Medulla oblongata (tissue), 1 donor: ENCODE data around the gene RAB34.
"Not testable (repeated sequence)": the region's sequence is repeated elsewhere in the genome, so short reads cannot be mapped to it uniquely, and the experiment has no call there.

Experiments
- DNase-seq: peaks from one replicate; pipeline ENCODE4 v3.0.0-alpha.2; 2015; ENCODE audit errors: extremely low spot score

RAB34 gene

DNA sequence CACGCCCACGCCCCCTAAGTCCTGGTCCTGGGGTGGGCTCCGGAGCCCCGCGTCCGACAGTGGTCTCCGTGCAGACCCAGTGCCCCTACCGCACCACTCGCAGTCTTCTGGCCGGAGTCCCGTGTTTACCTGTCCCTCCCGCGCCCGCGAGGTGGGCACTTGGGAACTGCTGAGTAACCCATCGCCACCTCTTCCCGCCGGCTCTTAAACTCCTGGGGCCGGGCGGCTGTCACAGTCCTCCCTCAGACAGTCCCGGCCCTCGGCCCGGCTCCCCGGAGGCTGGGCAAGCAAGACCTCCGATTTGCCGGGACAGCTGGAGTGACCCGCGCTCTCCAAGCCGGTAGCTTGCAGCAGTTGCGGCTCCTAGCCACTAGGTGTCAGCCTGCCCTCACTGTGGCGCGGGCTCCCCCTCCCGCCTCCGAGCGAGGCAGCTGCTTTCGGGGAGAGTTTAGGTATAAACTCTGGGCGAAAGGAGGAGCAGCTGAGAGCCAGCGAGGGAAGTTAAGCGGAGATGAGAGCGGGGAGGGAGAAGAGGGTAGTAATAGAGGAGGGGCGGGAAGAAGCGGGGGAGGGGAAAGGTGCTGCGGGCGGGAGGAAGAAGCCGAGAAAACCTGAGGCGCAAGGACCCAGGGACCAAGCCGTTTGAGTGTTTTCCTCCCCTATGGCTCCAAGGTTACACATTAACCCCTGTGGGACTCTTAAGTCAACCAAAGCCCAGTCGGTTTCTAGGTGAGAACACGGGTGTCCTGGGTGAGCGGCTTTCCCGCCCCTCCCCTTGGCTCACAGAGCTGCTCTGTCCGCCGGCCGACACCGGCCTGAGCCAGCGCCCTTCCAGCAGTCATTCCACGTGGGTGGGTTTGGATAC lies 9.2 kb upstream of the RAB34 start:
- peak; percentile 97 for DNase-seq

DNA sequence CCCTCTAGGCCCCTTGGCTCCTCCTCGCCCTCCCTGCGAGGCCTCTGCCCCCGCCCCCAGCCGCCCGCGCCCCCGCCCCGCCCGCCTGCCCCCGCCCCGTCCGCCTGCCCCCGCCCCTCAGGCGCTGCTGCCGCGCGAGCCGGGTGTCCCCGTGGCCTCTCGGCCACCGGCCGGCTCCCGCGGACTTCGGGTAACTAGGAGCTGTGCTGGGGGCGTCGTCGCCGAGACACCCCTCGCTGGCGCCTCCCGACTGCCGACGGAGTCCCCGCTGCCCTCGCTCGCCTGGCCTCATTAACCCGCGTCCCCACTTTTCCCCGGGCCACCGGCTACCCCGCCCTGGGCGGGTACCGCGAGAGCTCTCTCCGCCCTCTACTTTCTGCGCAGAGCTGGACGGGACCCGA lies 8.6 kb upstream of the RAB34 start, which contains the start of gene TLCD1:
TLCD1 (minus strand) TSS at position 8 of the 401 bp plus-strand sequence. CDS start 136 bp downstream, outside the sequence.
- peak; percentile 61 for DNase-seq

DNA sequence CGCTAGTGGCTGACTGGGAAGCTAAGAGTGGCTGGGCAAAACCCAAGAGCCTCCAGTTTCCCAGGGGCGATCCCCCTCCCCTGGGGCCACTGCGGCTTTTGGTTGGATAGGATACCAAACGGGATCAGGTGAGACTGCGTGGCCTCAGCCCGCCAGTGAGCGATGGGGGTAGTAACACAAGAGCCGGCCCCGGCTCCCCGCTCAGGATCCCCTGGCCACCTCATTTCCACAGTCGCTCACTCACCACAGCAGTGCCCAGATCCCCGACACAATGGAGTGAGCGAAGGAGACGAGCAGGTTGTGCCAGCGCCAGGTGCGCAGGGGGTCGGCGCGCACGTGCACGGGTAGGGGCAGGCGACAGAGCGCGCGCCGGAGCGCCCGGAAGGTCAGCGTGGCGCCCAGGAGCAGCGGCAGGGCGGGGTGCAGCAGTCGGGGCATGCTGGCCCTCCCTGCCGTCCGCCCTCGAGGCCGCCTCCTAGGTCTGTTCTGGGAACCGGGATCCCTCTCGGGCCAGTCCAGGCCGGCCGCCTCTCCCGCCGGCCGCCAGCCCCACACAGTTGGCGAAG lies 8.1 kb upstream of the RAB34 start:
- no peak for DNase-seq

DNA sequence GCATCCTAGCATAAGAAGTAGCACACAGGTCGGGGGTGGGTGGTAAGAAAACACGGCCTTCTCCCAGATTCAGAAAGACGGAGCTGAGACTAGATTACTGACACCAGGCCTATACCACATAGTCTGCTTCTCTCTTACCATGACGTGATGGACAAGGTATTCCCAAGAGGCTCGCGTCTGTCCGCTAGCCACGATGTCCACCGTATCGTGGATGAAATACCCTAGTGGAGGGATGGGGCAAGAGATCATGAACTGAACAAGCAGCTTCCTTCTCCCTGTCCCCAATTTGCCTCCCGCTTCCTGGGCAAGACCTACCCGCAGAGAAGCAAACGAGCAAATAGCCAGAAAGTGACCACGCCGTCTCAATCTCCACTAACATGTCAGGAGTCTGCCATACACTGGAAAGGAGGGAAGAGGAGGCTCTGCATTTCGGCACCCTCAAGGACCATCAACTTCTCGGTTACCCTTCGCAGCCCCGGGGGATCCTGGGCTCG lies 7.5 kb upstream of the RAB34 start:
- no peak for DNase-seq

DNA sequence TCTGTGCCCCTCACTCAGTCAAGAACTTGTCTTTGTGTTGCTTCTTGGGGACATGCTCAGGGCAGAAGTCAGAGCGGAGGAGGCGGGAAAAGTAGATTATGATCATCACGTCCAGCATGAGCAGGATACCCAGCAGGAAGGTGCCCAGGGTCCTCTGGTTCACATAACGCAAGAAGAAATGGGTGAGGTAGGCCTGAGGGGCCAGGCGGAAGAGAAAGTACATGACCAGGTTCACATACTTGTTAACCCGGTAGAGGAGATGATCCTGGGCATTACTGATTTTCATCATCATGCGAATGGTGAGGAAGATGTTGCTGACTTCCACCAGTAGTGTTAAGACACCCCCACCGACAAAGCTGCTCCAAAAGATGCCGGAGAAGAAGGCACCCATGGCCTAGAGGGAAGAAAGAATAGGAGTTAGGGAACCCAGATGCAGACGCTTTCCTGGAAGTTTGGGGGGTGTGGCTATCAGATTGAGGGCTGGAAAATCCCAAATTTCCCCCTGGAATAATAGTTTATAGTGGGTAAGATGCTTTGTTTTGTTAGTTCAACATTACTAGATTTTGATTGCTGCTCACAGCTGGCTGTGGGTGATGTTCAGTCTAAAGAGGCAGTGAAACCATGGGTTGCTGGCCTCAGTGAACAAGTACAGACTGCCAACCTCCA lies 7.0 kb upstream of the RAB34 start:
- DNase-seq = no peak

DNA sequence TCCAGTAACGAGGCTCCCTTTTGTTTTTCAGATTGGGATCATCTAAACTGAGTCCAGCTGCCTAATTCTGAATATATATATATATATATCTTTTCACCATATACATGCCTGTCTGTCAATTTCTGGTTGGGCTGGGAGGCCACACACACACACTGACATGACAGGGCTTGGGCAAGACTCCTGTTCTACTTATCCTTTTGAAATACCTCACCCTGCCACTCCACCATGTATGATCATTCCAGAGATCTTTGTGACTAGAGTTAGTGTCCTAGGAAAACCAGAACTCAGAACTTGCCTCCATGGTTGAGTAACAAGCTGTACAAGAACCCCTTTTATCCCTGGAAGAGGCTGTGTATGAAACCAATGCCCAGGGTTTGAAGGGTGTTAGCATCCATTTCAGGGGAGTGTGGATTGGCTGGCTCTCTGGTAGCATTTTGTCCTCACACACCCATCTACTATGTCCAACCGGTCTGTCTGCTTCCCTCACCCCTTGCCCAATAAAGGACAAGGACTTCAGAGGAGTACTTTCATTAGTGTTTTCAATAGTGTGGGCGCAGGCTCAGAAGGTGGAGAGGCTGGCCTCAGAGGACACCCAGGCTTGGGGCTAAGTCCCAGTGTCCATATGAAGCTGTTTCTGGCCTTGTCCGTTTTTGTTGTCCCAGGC lies 6.3 kb upstream of the RAB34 start:
- DNase-seq = not testable (repeated sequence)

DNA sequence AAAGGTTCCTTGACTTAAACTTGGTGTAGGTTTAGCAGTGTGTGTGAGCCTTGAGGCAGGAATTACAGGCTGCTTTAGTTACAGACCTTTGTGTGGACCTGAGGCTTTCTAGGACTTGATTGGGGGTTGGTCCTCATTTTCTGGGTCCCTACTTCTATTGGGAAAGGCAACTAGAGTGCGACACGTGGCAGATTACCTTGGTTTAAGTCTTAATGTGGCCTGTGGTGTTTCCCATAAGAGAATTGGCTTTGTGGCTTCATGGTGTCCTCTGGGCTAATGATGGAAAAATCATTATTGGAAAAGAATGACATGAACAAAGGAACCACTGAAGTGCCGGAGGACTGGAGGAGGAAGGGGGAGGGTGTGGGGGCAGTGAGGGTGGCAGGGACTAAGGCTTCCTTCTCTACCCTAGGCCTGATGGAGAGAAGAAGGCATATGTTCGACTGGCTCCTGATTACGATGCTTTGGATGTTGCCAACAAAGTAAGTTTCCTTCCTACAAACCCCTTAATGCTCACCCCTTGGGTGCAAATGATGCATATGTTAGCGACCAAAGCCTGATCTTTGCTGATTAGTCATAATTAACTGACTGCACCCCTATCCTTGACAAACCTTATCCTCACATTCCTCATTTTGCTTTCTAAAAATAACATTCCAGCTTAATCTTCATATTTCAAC lies 5.6 kb upstream of the RAB34 start:
- no peak for DNase-seq

DNA sequence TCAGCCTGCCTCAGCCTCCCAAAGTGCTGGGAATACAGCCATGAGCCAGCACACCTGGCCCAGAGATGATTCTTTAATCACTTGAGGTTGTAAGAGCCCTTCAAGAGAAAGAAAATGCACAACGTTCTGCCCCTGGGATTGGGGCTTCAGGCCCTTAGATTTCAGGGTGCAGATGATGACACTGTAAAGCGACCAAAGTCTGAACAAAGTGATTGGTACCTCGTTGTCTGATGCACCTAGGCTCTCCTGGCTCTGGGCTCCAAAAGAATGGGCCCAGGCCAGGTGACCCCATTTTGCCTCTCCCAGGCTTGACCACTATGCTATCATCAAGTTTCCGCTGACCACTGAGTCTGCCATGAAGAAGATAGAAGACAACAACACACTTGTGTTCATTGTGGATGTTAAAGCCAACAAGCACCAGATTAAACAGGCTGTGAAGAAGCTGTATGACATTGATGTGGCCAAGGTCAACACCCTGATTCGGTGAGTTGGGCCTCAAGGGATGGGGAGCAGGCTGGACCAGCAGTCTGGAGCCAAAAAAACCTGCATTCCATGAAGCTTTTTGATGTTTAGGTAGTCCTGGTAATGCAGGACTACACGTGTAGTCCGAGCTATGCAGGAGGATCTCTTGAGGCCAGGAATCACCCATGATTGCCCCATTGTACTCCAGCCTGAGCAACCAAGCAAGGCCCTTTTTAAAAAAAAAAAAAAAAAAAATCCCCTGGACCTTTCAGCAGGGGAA lies 4.9 kb upstream of the RAB34 start:
- no peak for DNase-seq

DNA sequence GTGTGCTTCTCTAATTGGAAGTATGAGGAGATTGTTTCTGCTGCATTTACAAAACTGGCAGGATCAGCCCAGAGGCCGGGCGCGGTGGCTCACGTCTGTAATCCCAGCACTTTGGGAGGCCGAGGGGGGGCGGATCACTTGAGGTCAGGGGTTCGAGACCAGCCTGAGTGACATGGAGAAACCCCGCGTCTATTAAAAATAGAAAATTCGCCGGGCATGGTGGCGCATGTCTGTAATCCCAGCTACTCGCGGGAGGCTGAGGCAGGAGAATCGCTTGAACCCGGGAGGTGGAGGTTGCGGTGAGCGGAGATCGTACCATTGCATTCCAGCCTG lies 3.3 kb upstream of the RAB34 start:
- DNase-seq = not testable (repeated sequence)

DNA sequence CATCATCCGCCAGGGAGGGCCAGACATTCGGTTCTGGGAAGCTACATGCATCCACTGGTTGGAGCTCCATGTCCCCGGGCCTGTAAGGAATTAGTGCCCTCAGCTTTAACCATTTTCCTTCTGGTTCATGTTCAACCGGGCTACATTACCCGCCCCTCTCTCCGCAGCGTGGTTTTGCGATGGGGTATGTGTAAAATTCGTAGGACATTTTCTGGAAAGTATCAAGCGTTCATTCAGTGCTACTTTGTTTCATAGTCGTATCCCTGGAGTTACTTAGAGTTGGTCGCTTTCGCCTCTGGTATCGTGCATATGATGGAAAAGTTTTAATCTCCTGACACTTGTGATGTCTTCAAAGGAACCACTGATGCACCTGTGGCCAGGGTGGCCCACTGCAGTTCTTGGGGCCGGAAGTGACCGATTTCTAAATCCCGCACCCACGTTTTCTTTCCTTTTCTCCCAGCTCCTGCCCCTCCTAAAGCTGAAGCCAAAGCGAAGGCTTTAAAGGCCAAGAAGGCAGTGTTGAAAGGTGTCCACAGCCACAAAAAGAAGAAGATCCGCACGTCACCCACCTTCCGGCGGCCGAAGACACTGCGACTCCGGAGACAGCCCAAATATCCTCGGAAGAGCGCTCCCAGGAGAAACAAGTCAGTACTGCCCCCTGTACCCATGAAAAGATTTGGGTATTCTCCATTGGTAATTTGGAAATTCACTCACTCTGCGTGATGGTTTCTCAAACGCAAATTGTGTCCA lies 2.8 kb upstream of the RAB34 start:
- no peak for DNase-seq

DNA sequence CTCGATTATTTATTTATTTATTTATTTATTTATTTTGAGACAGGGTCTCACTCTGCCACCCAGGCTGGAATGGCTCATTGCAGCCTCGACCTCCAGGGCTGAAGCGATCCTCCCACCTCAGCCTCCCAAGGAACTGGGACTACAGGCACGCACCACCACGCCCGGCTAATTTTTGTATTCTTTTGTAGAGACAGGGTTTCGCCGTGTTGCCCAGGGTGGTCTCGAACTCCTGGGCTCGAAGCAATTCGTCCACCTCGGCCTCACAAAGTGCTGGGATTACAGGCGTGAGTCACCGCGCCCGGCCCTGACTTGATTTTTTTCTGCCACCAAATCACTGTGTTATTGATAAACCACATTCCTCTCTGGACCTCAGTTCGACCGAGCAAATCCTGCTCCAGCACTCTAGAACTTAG lies 1.4 kb upstream of the RAB34 start:
- no peak for DNase-seq

DNA sequence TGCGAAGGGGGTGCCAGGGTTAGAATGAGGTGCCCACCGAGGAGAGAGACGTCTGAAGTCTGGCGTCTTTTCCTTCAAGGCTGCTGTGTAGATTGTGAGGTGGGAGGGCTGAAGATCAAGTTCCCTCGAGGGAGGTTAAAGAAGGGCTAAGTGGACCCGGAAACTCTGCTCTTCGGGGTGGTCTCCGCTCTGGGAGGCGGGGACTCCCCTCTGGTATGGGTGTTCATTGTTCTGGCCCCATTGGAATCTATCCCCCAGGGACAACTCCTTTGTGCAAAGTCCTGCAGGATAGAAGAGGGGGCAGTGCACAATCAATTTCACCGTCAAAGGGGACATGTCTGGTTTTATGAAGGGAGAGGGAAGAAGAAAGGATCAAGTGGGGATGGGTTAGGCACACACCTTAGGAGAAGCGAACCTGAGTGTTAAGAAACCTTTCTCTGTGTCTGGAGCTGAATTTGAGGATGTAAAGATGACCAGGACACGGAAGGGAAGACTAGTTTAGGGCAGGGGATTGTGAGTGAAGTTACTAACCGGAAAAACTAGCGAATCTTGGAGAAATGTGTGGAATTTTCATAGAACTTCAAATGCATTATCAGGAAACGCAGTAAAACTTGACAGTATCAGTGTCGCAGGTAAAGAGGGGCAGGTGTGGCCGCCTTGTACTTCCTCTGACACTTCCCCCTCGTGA lies 809 bp upstream of the RAB34 start:
- DNase-seq = no peak

DNA sequence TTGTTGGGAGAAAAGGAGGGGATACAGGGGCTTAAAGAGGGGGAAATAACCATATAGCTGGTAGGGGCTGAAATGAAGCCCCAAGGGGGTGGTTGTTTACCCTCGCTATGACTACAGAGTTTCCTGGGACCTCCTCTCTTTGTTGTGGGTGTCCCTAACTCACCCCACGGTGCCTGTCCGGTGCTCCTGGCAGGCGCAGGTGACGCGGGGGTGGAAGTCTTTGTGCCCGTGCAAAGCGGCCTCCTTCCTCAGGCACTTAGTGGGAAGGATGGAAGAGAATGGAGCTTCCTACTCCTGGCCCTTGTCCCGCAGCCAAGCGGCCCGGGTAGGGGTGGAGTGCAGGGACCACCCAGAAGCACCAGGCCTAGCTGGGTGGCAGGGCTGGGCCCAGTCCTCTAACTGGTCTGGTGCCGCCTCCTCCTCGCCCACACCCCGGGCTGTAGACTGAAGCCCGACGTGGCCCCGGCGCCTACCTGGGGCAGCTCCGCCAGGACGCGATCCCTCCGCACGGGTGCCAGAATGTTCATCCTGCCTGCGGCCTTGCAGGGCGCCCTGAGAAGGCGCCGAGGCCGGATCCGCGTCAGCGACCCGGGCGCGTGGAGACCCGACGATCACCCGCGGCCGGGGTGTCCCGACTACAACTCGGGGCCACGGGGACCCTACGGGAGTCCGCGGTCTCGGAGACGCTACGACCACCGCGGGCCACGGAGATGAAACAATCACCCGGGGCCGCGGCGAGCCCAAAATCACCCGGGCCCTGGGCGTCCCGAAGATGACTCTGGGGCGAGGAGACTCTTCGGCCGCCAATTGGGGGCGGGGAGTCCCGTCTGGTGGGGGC lies 709 bp downstream of the RAB34 start:
- no peak for DNase-seq

DNA sequence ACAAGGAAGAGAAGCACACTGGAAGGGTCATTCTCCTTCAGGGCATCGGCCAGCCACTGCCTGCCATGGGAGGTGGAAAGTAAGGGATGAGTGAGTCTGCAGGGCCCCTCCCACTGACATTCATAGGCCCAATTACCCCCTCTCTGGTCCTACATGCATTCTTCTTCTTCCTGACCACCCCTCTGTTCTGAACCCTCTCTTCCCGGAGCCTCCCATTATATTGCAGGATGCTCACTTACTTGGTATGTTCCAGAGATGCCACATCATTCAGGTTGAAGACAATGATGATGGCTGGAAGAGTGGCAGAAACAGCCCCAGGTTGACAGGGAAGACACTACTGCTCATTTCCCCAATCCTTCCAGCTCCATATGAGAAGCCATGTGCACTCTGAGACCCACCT lies 2.5 kb downstream of the RAB34 start:
- no peak for DNase-seq

DNA sequence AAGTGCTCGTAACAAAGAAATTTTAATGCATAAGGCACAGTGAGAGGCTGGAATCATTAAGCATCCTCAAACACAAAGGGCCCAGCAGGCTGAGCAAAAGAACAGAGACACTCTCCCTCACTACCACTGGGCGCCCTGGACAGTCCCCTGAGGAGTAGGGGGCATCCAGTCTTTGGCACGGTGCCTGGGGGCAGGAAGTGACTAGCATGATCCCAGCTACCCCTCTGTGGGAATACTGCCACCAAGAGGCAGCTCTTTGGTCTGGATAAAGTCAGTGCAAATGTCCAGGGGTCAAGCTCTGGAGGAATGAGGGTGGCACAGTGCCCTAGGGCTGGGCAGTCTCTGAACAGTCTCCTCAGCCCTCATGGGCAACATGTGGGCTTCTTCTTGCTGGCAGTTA lies 3.4 kb downstream of the RAB34 start:
- no peak for DNase-seq

DNA sequence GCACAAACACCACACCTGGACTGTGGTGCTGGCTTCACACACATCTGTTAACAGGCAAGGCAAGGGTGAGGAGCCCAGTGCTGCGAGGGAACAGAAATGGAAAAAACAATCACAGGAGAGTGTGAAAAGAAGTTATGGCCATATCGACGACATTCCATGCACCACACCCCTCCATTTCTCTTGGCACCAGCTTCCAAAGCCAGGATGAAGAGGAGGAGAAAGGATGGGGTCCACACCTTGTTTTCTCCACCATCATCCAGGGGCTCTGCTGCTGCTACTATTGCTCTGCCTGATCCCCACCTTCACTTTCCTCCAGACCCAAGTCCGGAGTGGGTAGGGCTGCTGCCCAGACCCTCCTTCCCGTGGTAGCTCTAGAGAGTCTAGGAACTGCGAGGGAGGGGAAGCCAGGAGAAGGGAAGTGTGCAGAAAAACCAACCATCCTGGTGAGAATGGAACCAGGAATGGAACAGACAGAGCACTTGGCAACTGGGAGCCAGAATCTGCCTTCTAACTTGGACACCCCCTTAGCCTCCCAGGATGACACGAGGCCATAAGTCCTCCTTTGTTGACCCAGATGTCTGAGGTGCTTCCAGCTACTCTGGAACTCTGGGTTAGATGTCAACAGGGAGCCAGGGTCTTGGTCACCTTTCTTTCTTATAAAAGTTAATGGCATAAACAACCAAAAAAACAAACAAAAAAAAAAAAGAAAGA lies 4.8 kb downstream of the RAB34 start:
- no peak for DNase-seq

DNA sequence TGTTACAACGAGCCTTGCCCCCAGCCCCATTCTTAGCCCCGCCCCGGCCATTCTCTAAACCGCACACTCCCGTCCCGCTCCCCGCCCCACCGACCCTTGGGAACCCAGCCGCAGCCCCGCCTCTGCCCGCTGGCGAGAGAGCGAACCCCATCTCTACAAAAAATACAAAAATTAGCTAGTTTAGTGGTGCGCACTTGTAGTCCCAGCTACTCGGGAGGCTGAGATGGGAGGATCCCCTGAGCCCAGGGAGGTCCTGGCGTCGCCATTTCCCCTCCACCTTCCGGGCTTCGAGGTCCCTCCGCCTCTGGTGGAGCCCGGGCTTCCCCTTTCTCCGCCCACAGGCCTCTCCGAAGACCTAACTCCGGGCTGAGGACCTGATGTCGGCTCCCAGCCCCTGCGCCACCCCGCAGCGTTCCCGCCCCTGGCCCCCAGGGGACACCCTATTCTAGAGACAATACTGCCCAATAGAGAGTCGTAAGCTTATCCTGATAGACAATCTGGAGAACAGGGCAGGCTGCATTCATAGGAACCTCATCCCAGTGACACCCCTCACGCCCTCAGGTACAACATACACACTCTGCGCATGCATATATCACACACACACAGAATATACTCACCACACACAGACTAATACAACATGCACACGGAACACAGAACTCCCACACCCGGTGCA lies 5.5 kb downstream of the RAB34 start:
- DNase-seq = peak; percentile 27

DNA sequence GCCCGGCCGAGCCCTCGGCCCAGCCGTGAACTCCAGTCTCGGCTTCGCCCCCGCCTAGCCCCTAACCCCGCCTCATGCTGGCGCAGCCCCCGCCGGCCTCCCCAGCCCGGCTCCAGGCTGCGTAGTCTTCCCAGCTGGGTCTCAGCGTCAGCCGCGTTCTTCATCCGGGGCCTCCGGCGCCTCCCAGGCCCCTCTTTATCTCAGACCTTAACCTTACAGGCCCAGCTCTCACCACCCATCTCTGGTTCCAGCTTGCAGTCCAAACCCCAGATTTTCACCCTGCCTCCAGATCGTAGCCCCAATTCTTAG lies 6.0 kb downstream of the RAB34 start, which contains the start of gene PROCA1:
PROCA1 (minus strand) TSS at position 166 of the 309 bp plus-strand sequence. CDS start 228 bp downstream, outside the sequence.
- no peak for DNase-seq
